HEK293 (cell line): Measurements from ENCODE around the gene PEPD.

Experiments used
- CTCF ChIA-PET: fragments of 350-600 bp; formaldehyde crosslinking; extraction: SDS; loops from one replicate; lab custom pipeline; 2021; ENCODE audit warnings: antibody characterized with exemption; lab: Yijun Ruan, JAX
- POLR2A ChIA-PET: fragments of 300-600 bp; formaldehyde crosslinking; extraction: SDS; loops from one replicate; lab custom pipeline; 2020; ENCODE audit warnings: antibody characterized with exemption, inconsistent platforms; lab: Yijun Ruan, JAX
- H3K27ac ChIP-seq: fragments of 200-500 bp; sonication (Bioruptor generic); 2 replicates; pipeline ENCODE4 v1.5.1; 2014; ENCODE audit warnings: low read depth, low read length, control low read depth, inconsistent platforms; ENCODE audit errors: extremely low read depth
- H3K36me3 ChIP-seq, 2 experiments: fragments of 200-500 bp in 1 of 2; sonication (Bioruptor generic) in 1 of 2; 1 replicate in 1 of 2; 2 replicates in 1 of 2; pipeline ENCODE4 v1.5.1; 2014 to 2017; ENCODE audit warnings: inconsistent platforms in 2 of 2, low read length in 2 of 2; ENCODE audit not compliant: control insufficient read depth in 2 of 2, insufficient read depth in 1 of 2
- H3K4me1 ChIP-seq: fragments of 200-500 bp; sonication (Bioruptor generic); 2 replicates; pipeline ENCODE4 v1.5.1; 2014; ENCODE audit warnings: mild to moderate bottlenecking, low read length, inconsistent platforms; ENCODE audit not compliant: control insufficient read depth, insufficient read depth
- H3K4me3 ChIP-seq: 2 replicates; pipeline ENCODE4 v1.5.1; 2011; ENCODE audit warnings: low read depth, mild to moderate bottlenecking, control low read depth, low read length, moderate library complexity
- H3K9me3 ChIP-seq: fragments of 200-500 bp; sonication (Bioruptor generic); 2 replicates; pipeline ENCODE4 v1.5.1; 2014; ENCODE audit warnings: low read depth, low read length, inconsistent platforms; ENCODE audit not compliant: control insufficient read depth, insufficient read depth
- GFI1B ChIP-seq: fragments of 450-650 bp; formaldehyde crosslinking; IDR thresholded peaks from 2 replicates; pipeline ENCODE4 v1.5.1; 2016; ENCODE audit warnings: missing biosample characterization, missing genetic modification characterization
- KLF17 ChIP-seq: fragments of 450-650 bp; formaldehyde crosslinking; IDR thresholded peaks from 2 replicates; pipeline ENCODE4 v1.5.1; 2016; ENCODE audit warnings: missing biosample characterization, missing genetic modification characterization
- PATZ1 ChIP-seq: fragments of 450-650 bp; formaldehyde crosslinking; IDR thresholded peaks from 2 replicates; pipeline ENCODE4 v1.5.1; 2016; ENCODE audit warnings: missing biosample characterization, missing genetic modification characterization
- PRDM1 ChIP-seq: fragments of 450-650 bp; formaldehyde crosslinking; IDR thresholded peaks from 2 replicates; pipeline ENCODE4; 2016; ENCODE audit warnings: missing biosample characterization, missing genetic modification characterization
- PRDM10 ChIP-seq: fragments of 450-650 bp; formaldehyde crosslinking; IDR thresholded peaks from 2 replicates; pipeline ENCODE4 v1.5.1; 2016; ENCODE audit warnings: missing biosample characterization, missing genetic modification characterization
- PRDM4 ChIP-seq: fragments of 450-650 bp; formaldehyde crosslinking; IDR thresholded peaks from 2 replicates; pipeline ENCODE4 v1.5.1; 2017; ENCODE audit warnings: missing biosample characterization, missing genetic modification characterization
- PRDM6 ChIP-seq: fragments of 450-650 bp; formaldehyde crosslinking; IDR thresholded peaks from 2 replicates; pipeline ENCODE4 v1.5.1; 2017; ENCODE audit warnings: missing biosample characterization, missing genetic modification characterization
- RBAK ChIP-seq: fragments of 450-650 bp; formaldehyde crosslinking; IDR thresholded peaks from 2 replicates; pipeline ENCODE4 v1.5.1; 2016; ENCODE audit warnings: missing biosample characterization, missing genetic modification characterization
- ZBTB17 ChIP-seq: fragments of 450-650 bp; formaldehyde crosslinking; IDR thresholded peaks from 2 replicates; pipeline ENCODE4 v1.5.1; 2016; ENCODE audit warnings: missing biosample characterization, missing genetic modification characterization
- ZNF24 ChIP-seq: fragments of 450-650 bp; formaldehyde crosslinking; IDR thresholded peaks from 2 replicates; pipeline ENCODE4 v1.5.1; 2016; ENCODE audit warnings: missing biosample characterization, missing genetic modification characterization
- ZNF366 ChIP-seq: fragments of 450-650 bp; formaldehyde crosslinking; conservative IDR thresholded peaks from 2 replicates; pipeline ENCODE4 v1.5.1; 2016; ENCODE audit warnings: missing biosample characterization, missing genetic modification characterization
- ZNF488 ChIP-seq: fragments of 450-650 bp; formaldehyde crosslinking; IDR thresholded peaks from 2 replicates; pipeline ENCODE4 v1.5.1; 2016; ENCODE audit warnings: missing biosample characterization, missing genetic modification characterization
- ZNF558 ChIP-seq: fragments of 450-650 bp; formaldehyde crosslinking; IDR thresholded peaks from 2 replicates; pipeline ENCODE4 v1.5.1; 2016; ENCODE audit warnings: missing biosample characterization, missing genetic modification characterization

The PEPD gene

GRCh38 chr19:33377586-33378475 is 143.8 kb downstream of the PEPD start:
- Histone ChIP-seq H3K36me3 (peaks cover 18 to 33% of the 10 kb centered on the region in 2 experiments), H3K4me1 (peaks cover 68% of the 10 kb centered on the region), H3K9me3 (no peaks in the 10 kb centered on the region), H3K4me3 (no peak overlapping the region), H3K27ac (no peak overlapping the region)
- CTCF ChIA-PET = interaction anchor here (0.6 to 5.2 kb wide), 12 partner anchors 21 to 417 kb away, joined by 3 to 26 read pairs (median 4); no protein-coding TSS in a partner anchor
- no peak for TF ChIP-seq RBAK (tag by site-specific recombination)
- TF ChIP-seq PRDM6 = peak; percentile 70; the same call in 1 of the 2 replicates
- TF ChIP-seq PRDM1 = 0 out of 2 replicates have a peak, but pooled peaks have one; percentile 6
- 0 out of 2 replicates have a peak, but pooled peaks have one; percentile 8 for TF ChIP-seq ZNF488
- TF ChIP-seq ZNF558 (tag by site-specific recombination) = 0 out of 2 replicates have a peak, but pooled peaks have one; percentile 3
- 0 out of 2 replicates have a peak, but pooled peaks have one; percentile 15 for TF ChIP-seq ZBTB17 (tag by site-specific recombination)
- no peak for TF ChIP-seq PRDM4 (tag by site-specific recombination)
- peak; percentile 90 for TF ChIP-seq GFI1B
- POLR2A ChIA-PET = interaction anchor here (1.2 to 3.0 kb wide), 6 partner anchors 10 to 142 kb away, joined by 3 to 8 read pairs (median 5); partner anchors contain the start of gene CEBPA

- ChIA-PET POLR2A (interaction anchor here (1.1 to 3.0 kb wide), 6 partner anchors 11 to 78 kb away, joined by 3 to 8 read pairs (median 5); partner anchors contain the start of gene CEBPA), CTCF (interaction anchor here (0.5 to 5.2 kb wide), 15 partner anchors 9 to 418 kb away, joined by 3 to 26 read pairs (median 3); no protein-coding TSS in a partner anchor)
- Histone ChIP-seq H3K4me3 (no peak overlapping the region), H3K27ac (no peak overlapping the region), H3K4me1 (peaks cover 67% of the 10 kb centered on the region), H3K9me3 (no peaks in the 10 kb centered on the region), H3K36me3 (peaks cover 18 to 33% of the 10 kb centered on the region in 2 experiments)
- TF ChIP-seq PRDM10 (peak; percentile 60), PATZ1 (tag by site-specific recombination) (no peak), ZNF366 (tag by site-specific recombination) (no peak), KLF17 (tag by site-specific recombination) (peak; percentile 35; the same call in 1 of the 2 replicates), ZNF558 (tag by site-specific recombination) (0 out of 2 replicates have a peak, but pooled peaks have one; percentile 10), ZNF24 (tag by site-specific recombination) (0 out of 2 replicates have a peak, but pooled peaks have one; percentile 21)
Observed at GRCh38 chr19:33376941-33377557, 144.5 kb downstream of the PEPD start.
